ENCODE data around the gene PHKA1. TPM values are rescaled to one million over a fixed set of nuclear protein-coding genes. Genes with fewer than 3 reads are reported as not detected.
"Not testable (repeated sequence)": the region's sequence is repeated elsewhere in the genome, so short reads cannot be mapped to it uniquely, and the experiment has no call there.

PHKA1 gene
- total RNA-seq, 1 donor from 2014 or later: 3.9 TPM

DNA sequence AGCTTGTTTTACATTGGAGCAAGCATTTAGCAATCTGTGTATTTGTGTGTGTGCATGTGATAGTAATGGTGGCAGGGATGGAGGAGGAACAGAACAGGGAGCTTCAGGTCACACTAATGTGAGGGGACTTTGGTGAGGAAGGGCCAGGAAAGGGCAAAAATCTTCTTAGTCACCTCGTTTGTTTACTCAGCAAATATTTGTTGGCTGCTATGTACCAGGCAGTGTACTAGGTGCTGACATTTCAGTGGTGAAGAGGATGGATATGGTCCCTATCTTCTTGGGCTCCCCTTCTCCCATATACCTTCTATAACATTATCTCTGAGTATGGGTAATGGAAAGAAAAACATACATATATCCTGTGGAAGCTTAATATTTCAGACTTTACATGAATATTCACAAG is 92.9 kb downstream of the PHKA1 start:
- DNase-seq (no peak), ATAC-seq (no peak)
- no peaks in the 10 kb centered on the region for H3K36me3 ChIP-seq
- no peaks in the 10 kb centered on the region for H3K9me3 ChIP-seq
- intact Hi-C loops (cut with DNase I): no loop called here
- TF ChIP-seq, protein P1, sequence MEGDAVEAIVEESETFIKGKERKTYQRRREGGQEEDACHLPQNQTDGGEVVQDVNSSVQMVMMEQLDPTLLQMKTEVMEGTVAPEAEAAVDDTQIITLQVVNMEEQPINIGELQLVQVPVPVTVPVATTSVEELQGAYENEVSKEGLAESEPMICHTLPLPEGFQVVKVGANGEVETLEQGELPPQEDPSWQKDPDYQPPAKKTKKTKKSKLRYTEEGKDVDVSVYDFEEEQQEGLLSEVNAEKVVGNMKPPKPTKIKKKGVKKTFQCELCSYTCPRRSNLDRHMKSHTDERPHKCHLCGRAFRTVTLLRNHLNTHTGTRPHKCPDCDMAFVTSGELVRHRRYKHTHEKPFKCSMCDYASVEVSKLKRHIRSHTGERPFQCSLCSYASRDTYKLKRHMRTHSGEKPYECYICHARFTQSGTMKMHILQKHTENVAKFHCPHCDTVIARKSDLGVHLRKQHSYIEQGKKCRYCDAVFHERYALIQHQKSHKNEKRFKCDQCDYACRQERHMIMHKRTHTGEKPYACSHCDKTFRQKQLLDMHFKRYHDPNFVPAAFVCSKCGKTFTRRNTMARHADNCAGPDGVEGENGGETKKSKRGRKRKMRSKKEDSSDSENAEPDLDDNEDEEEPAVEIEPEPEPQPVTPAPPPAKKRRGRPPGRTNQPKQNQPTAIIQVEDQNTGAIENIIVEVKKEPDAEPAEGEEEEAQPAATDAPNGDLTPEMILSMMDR (IDR thresholded peaks at IDR 0.05): no peak
- no peaks in the 10 kb centered on the region for H3K4me1 ChIP-seq
- H3K27me3 ChIP-seq (ENCODE audit: low read depth): no peaks in the 10 kb centered on the region
- H3K27ac ChIP-seq: no peak overlapping the region
- H3K4me3 ChIP-seq: no peak overlapping the region

- H3K9me3 ChIP-seq: no peaks in the 10 kb centered on the region
- no peaks in the 10 kb centered on the region for H3K4me1 ChIP-seq
- H3K4me3 ChIP-seq: no peak overlapping the region
Observed at GRCh38 chrX:72620550-72621145, 93.5 kb downstream of the PHKA1 start.

GRCh38 chrX:72609313-72609712 is 104.8 kb downstream of the PHKA1 start:
- Histone ChIP-seq H3K27me3 (ENCODE audit: low read depth) (no peaks in the 10 kb centered on the region), H3K27ac (no peak overlapping the region), H3K36me3 (no peaks in the 10 kb centered on the region), H3K4me3 (no peak overlapping the region), H3K9me3 (no peaks in the 10 kb centered on the region), H3K4me1 (no peaks in the 10 kb centered on the region)
- no peak for ATAC-seq
- intact Hi-C loops (cut with DNase I): no loop called here
- TF ChIP-seq, protein P1 (IDR thresholded peaks at IDR 0.05): no peak
- DNase-seq: no peak

More at GRCh38 chrX:72620550-72621145, 93.5 kb downstream of the PHKA1 start:
- no peaks in the 10 kb centered on the region for H3K27me3 ChIP-seq (ENCODE audit: low read depth)
- no peaks in the 10 kb centered on the region for H3K36me3 ChIP-seq
- no peak overlapping the region for H3K27ac ChIP-seq
- DNase-seq: peak; percentile 23
- TF ChIP-seq, protein P1 (IDR thresholded peaks at IDR 0.05): no peak
- intact Hi-C loops (cut with DNase I): no loop called here
- ATAC-seq: peak; percentile 59 to 78

GRCh38 chrX:72604705-72605104 is 109.4 kb downstream of the PHKA1 start:
- Histone ChIP-seq H3K27ac (no peak overlapping the region), H3K9me3 (no peaks in the 10 kb centered on the region), H3K4me1 (no peaks in the 10 kb centered on the region), H3K36me3 (no peaks in the 10 kb centered on the region), H3K27me3 (ENCODE audit: low read depth) (no peaks in the 10 kb centered on the region), H3K4me3 (no peak overlapping the region)
- DNase-seq (no peak), ATAC-seq (no peak)
- intact Hi-C loops (cut with DNase I): no loop called here
- TF ChIP-seq, protein P1 (IDR thresholded peaks at IDR 0.05): no peak

- no peak for DNase-seq
- TF ChIP-seq, protein P1 (IDR thresholded peaks at IDR 0.05): no peak
- no peaks in the 10 kb centered on the region for H3K36me3 ChIP-seq
- intact Hi-C loops (cut with DNase I): no loop called here
- H3K9me3 ChIP-seq: no peaks in the 10 kb centered on the region
- no peak for ATAC-seq
- H3K4me3 ChIP-seq: no peak overlapping the region
- H3K4me1 ChIP-seq: no peaks in the 10 kb centered on the region
- H3K27ac ChIP-seq: no peak overlapping the region
- no peaks in the 10 kb centered on the region for H3K27me3 ChIP-seq (ENCODE audit: low read depth)
Observed at GRCh38 chrX:72604112-72604511, 110.0 kb downstream of the PHKA1 start.

DNA sequence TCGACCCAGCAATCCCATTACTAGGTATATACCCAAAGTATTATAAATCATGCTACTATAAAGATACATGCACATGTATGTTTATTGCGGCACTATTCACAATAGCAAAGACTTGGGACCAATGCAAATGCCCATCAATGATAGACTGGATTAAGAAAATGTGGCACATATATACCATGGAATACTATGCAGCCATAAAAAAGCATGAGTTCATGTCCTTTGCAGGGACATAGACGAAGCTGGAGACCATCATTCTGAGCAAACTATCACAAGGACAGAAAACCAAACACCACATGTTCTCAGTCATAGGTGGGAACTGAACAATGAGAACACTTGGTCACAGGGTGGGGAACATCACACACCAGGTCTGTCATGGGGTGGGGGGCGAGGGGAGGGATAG is 123.1 kb downstream of the PHKA1 start:
- H3K4me1 ChIP-seq; H3K36me3 ChIP-seq; H3K27me3 ChIP-seq (ENCODE audit: low read depth); H3K9me3 ChIP-seq; DNase-seq; ATAC-seq; H3K27ac ChIP-seq; H3K4me3 ChIP-seq; intact Hi-C loops (cut with DNase I): not testable (repeated sequence)
